ENCODE measurements around the gene SNAI1.

DNA sequence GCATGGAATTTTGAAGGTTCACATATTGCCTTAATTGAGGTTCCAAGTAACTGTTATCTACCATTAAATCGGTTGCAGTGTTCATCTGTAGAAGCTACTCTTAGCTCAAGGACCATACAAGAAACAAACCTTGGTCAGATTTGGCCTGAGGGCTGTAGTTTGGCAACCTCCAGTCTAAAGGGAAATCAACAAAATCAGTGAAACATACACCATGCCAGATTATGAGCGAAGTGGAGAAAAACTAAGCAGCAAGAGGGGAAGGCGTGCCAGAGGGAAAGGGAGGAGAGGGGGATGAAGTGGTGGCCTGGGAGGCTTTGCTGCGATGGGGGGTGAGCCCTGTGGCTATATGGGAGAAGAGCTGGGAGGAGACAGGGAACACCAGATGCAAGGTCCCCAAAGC lies 8.8 kb upstream of the SNAI1 start:
- TF ChIP-seq, protein P1, sequence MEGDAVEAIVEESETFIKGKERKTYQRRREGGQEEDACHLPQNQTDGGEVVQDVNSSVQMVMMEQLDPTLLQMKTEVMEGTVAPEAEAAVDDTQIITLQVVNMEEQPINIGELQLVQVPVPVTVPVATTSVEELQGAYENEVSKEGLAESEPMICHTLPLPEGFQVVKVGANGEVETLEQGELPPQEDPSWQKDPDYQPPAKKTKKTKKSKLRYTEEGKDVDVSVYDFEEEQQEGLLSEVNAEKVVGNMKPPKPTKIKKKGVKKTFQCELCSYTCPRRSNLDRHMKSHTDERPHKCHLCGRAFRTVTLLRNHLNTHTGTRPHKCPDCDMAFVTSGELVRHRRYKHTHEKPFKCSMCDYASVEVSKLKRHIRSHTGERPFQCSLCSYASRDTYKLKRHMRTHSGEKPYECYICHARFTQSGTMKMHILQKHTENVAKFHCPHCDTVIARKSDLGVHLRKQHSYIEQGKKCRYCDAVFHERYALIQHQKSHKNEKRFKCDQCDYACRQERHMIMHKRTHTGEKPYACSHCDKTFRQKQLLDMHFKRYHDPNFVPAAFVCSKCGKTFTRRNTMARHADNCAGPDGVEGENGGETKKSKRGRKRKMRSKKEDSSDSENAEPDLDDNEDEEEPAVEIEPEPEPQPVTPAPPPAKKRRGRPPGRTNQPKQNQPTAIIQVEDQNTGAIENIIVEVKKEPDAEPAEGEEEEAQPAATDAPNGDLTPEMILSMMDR (IDR thresholded peaks at IDR 0.05), result no peak
- no peak for TF ChIP-seq POLR2A (IDR thresholded peaks at IDR 0.05)

Data from breast epithelium (tissue), 3 donors.